ENCODE data around the gene ADCY7.

GRCh38 chr16:50301626-50302471 lies 35.5 kb downstream of the ADCY7 start:
- no peak for TF ChIP-seq CTCF (IDR thresholded peaks at IDR 0.05)
- TF ChIP-seq POLR2A (IDR thresholded peaks at IDR 0.05), result no peak
